ENCODE data around the gene FBXO44.

- TF ChIP-seq POLR2AphosphoS5 (IDR thresholded peaks at IDR 0.05; ENCODE audit: low read depth) (no peak), CTCF (IDR thresholded peaks at IDR 0.05; ENCODE audit: insufficient read depth, low read length) (no peak), REST (IDR thresholded peaks at IDR 0.05; ENCODE audit: insufficient replicate concordance, low read depth) (no peak), SPI1 (IDR thresholded peaks at IDR 0.05; ENCODE audit: borderline replicate concordance, low read depth) (no peak), GABPA (IDR thresholded peaks at IDR 0.05; ENCODE audit: low read depth) (no peak)
Observed at GRCh38 chr1:11606775-11607174, 47.9 kb upstream of the FBXO44 start.

All from HL-60 (cell line).